ENCODE results near the gene SHFL.

Gene SHFL

DNA sequence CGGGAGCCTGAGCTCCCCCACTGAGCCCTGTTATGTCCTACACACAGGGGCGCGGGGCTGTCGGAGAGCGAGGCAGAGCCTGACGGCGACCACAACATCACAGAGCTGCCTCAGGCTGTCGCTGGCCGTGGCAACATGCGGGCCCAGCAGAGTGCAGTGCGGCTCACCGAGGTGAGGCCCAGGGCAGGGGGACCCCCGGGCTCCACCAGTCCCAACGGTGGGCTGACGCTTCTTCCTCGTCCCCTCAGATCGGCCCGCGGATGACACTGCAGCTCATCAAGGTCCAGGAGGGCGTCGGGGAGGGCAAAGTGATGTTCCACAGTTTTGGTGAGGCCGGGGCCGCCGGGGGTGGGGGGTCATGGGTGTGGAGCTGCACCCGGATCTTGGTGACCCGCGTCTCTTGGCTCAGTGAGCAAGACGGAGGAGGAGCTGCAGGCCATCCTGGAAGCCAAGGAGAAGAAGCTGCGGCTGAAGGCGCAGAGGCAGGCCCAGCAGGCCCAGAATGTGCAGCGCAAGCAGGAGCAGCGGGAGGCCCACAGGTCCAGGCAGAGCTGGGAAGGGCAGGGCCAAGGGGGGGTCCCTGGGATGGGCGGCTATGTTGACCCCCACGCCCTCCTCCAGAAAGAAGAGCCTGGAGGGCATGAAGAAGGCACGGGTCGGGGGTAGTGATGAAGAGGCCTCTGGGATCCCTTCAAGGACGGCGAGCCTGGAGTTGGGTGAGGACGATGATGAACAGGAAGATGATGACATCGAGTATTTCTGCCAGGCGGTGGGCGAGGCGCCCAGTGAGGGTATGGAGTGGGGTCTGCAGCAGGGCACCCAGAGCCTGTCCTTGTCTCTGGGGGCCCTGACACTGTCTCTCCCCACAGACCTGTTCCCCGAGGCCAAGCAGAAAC, 24.2 kb downstream of the SHFL start:
- DNase-seq = no peak

GRCh38 chr19:10110972-10111317, 24.8 kb downstream of the SHFL start:
- no peak for DNase-seq

DNA sequence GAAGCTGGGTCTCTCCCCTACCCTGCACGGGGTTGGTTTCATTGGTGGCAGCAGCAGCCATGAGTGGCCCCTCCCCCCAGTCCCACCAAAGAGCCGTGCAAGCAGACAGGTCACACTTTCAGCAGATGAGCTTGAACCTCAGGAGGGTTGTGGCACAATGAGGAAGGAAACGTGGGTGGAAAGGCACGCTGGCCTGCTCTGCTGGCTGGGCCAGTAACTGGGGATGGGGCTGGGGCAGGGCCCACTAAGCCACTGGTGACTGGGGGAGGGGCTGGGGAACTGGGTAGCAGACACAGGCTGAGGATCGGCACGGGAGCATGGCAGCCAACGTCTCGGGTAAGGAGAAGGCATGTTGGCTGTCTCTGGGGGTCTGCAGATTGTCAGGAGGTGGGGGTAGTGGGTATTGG, 25.3 kb downstream of the SHFL start, which contains the start of gene P2RY11:
P2RY11 (plus strand) TSS at position 289 of the 407 bp plus-strand sequence; CDS start at position 318, 29 bp downstream.
- DNase-seq = no peak

DNA sequence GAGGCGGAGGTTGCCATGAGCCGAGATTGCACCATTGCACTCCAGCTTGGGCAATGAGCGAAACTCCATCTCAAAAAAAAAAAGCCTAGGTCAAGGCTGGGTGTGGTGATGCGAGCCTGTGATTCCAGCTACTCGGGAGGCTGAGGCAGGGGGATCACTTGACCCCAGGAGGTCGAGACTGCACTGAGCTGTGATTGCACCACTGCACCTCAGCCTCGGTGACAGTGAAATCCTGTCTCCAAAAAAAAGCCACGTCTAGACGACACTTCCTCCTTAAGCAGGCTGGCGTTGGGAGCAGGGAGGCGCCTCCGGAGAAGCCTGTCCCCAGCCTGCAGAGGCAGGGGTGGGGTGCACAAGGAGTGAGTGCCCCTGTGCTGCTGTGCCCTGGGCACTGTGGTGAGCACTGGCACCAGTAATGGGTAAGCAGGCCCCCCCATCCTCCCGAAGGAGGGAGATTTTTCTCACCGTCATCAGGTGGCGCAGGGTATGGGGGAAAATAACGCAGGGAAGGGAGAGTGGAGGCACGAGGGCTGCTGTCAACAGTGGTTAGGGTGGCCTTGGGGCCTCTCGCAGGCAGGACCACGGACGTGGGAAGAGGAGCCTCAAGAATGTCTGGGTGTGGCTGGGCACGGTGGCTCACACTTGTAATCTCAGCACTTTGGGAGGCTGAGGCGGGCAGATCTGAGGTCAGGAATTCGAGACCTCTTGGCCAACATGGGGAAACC, 26.1 kb downstream of the SHFL start:
- DNase-seq = no peak

DNA sequence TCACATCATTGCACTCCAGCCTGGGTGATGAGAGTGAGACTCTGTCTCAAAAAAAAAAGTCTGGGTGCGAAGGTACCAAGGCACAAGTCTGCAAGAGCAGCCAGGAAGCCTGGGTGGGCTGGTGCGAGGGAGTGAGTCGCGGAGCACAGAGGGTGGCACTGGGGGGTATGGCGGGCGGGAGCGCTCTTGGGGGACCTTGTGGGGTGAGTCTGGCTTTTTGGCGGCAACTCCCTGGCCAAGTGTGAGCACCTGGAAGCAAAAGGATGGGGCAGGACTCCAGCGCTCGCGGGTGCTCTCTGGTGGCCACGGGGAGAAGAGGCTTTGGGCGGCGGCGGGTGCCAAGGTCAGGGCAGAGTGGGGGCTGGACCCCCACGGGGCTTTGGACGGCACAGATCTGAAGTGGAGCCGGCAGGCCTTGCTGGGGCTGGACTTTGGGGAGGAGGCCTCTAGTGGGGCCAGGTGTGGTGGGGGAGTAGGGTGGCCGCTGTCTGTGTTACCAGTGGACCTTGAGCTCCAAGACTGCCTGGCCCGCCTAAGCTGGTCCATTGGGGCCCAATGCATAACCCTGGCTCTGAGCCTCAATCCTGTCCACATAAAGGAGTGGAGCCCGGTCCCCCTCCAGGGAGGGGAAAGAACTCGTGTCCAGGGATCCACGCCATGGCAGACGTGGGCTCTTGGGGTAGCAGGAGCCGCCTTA, 26.9 kb downstream of the SHFL start:
- no peak for DNase-seq

DNA sequence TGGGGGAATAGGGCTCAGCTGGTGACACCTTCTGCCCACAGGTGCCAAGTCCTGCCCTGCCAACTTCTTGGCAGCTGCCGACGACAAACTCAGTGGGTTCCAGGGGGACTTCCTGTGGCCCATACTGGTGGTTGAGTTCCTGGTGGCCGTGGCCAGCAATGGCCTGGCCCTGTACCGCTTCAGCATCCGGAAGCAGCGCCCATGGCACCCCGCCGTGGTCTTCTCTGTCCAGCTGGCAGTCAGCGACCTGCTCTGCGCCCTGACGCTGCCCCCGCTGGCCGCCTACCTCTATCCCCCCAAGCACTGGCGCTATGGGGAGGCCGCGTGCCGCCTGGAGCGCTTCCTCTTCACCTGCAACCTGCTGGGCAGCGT, 27.5 kb downstream of the SHFL start:
- no peak for DNase-seq

- DNase-seq = no peak
Observed at GRCh38 chr19:10113964-10114650, 28.0 kb downstream of the SHFL start.

DNA sequence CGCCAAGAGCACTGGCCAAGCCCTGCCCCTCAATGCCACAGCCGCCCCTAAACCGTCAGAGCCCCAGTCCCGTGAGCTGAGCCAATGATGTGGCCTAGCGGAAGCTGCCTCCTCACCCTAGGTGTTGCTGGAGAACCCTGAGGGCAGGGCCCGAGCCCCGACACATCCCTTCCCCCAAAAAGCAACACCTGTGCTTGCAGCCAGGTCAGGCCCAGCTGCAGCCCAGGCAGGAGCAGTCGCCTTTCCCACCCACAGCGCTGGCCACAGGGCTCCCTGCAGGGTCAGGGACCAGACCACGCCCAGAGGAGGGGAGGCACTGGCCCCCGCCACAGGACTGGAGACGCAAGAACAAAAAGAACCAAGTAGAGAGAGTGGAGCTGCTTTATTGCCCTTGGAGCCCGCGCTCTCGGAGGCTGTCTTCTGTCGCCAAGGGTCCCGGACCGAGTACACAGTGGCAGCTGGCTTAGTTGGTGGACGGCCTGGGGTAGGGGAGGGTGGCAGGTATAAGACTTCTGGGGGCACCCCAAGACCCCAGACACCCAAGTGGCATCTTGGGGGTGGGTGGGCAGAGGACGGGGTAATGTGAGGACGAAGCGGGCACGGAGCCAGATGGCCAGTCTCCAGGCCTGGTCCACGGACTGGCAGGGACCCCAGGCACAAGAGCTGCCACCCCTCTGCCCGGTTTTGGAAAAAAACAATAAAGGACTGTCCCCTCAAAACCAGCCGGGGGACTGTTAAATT, 28.7 kb downstream of the SHFL start:
- no peak for DNase-seq

DNA sequence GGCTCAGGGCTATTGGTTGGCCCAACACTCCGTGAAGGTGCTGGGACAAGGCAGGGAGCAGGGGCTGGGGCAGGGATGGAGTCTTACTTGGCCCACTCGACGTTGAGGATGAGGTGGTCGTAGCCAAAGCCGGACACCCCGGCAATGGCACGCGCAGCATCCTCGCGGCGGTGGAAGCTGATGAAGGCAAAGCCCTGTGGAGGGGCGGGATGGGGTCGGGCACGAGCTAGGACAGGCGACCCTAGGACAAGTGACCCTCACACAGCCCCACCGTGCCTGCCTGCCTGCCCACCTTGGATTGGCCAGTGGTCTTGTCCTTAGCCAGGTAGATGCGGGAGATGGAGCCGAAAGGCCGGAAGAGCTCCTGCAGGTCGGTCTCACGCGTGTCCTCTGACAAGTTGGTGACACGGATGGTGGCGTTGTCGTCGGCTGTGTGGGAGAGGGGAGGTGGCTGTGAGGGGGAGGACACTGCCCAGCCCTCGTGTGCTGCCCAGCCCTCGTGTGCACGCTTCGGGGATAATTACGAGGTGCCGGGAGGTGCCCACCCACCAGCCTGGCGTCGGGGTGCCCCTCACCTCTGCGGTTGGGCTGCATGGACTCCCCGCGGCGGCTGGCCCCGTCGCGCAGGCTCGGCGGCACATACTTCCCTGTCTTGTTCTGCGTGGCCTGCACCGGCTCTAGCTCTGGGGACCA, 29.4 kb downstream of the SHFL start:
- no peak for DNase-seq

GRCh38 chr19:10116085-10116865, 30.2 kb downstream of the SHFL start:
- no peak for DNase-seq

GRCh38 chr19:10116866-10117616, 30.9 kb downstream of the SHFL start:
- DNase-seq = no peak

- no peak for DNase-seq
Observed at GRCh38 chr19:10118960-10119359, 32.8 kb downstream of the SHFL start.

DNA sequence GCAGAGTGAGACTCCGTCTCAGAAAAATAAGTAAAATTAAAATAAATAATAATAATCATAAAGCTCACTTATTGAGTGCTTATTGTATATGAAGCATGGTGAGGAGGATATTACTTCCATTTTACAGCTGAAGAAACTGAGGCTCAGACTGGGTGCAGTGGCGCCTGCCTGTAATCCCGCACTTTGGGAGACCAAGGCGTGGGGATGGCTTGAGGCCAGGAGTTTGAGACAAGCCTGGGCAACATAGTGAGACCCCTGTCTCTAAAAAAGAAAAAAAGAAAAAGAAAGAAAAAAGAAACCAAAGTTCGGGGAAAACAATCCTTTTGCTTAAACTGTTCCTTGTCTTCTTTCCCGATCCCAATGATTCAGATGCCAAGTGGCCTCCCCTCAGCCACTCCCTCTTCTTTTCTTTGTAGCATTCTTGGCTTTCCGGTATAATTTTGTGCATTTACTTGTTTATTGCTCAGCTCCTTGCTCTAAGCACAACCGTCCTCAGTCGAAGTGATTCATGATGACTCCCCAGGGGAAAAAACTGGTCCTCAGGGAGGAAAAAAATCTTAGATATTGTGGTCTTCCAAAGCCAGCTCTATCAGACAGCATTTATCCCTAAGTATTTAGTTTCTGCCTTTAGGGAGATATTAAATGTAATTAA, 34.5 kb downstream of the SHFL start:
- no peak for DNase-seq

DNA sequence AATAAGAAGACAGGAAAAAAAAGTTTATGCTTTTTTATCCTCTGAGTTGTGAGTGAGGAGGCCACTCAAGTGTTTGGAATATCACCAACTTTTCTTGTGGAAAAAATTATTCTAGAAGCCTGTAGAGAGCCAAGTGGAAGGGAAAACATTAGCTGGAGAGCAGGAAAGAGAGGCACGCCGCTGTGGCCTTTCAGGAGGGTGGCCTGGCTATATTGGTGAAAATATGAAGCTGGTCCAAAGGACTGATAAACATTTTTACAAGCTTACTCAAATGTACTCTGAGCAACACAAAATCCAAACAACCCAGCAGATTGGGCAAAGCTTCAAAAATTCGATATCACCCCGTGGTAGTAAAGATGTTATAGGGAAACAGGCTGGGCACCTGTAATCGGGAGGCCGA, 35.9 kb downstream of the SHFL start:
- DNase-seq = no peak

DNA sequence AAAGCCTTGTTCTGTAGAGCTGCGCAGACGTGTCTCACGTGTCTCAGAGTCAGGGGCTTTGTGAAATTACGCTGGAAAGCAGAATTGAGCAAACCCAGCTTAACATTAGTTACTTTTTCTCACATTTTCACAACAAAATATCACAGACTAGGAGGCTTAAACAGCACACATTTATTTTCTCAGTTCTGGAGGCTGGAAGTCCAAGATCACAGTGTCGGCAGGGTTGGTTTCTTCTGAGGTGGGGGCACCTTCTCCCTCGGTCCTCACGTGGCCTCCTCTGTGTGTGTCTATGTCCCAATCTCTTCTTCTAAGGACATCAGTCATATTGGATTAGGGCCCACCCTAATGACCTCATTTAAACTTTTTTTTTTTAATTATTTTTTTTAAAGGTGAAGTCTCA, 38.3 kb downstream of the SHFL start:
- DNase-seq = no peak

GRCh38 chr19:10126213-10126639, 40.1 kb downstream of the SHFL start:
- DNase-seq = no peak

DNA sequence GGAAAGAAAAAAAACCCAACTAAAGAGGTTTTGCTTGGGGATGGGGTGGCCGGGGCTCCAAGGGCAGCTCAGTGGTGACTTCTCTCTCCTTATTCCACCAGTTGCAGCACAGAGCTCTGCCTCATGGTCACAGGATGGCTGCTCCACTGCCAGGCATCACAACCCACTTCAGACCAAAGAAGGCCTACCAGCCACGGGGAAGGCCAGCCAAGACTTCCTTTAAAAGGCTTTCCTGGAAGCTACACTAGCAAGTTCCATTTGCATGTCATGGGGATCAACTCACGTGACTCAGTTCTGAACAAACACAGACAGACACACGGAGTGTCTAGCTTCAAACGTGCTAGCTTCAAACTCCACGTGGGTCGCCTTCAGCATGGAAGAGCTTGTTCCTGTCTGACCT, 46.8 kb downstream of the SHFL start:
- DNase-seq = no peak

DNA sequence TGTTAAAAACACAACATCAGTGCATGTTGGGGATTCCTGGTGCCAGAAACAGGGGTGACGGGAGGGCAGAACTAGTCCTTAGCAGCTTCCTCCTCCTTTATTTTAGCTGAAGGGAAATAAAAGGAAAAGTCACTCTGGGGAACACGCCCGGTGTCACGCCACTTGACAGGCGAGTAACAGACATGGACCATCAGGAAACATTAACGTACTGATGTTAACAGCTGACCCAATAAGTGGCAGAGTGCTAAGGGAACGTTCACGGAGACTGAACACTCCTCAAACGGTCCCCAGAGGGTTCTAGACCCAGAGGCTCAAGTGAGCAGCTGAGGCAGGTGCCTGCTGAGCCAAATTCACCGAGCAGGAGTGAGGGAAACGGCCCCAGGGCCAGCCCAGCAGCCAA, 47.5 kb downstream of the SHFL start:
- DNase-seq = no peak

GRCh38 chr19:10134040-10134439, 47.9 kb downstream of the SHFL start:
- DNase-seq = no peak
